Astrocyte (in vitro differentiated cells and primary cell): ENCODE measurements around the gene MT1G.

Experiments
- EZH2 ChIP-seq: IDR thresholded peaks from 2 replicates; pipeline ENCODE4 v1.6.1; 2012; ENCODE audit warnings: mild to moderate bottlenecking, low read length, inconsistent platforms; ENCODE audit not compliant: insufficient read depth
- TF ChIP-seq, protein P1 (sequence below): IDR thresholded peaks from 2 replicates; pipeline ENCODE4 v1.5.1; 2011; ENCODE audit warnings: low read depth, mild to moderate bottlenecking, inconsistent platforms, low read length, moderate library complexity; ENCODE audit not compliant: insufficient read depth

DNA sequence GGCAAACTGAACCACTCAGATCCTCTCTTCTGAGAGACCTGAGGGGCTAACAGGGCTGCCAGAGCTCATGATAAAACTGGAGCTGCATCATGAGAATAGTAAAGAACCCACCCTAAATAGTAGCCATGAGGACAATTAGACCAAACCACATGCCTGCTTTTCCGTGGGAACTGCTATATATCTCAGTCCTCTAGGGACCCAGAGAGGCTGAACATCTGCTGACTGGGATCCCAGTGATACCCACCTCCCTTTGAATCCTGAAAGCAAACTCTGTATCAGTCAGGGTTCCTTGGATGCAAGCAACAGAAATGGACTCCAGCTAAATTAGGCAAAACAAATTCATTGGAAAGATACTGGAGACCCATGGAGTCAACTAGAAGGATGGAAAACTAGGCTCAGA, 20.9 kb upstream of the MT1G start:
- TF ChIP-seq, protein P1, sequence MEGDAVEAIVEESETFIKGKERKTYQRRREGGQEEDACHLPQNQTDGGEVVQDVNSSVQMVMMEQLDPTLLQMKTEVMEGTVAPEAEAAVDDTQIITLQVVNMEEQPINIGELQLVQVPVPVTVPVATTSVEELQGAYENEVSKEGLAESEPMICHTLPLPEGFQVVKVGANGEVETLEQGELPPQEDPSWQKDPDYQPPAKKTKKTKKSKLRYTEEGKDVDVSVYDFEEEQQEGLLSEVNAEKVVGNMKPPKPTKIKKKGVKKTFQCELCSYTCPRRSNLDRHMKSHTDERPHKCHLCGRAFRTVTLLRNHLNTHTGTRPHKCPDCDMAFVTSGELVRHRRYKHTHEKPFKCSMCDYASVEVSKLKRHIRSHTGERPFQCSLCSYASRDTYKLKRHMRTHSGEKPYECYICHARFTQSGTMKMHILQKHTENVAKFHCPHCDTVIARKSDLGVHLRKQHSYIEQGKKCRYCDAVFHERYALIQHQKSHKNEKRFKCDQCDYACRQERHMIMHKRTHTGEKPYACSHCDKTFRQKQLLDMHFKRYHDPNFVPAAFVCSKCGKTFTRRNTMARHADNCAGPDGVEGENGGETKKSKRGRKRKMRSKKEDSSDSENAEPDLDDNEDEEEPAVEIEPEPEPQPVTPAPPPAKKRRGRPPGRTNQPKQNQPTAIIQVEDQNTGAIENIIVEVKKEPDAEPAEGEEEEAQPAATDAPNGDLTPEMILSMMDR: no peak
- no peak for TF ChIP-seq EZH2
